ENCODE measurements around the gene ACAP3.

The ACAP3 gene

GRCh38 chr1:1299686-1300351, 7.9 kb downstream of the ACAP3 start:
- DNase-seq (ENCODE audit: low spot score): peak; percentile 46

- DNase-seq (ENCODE audit: low spot score): no peak
These were observed 8.7 kb downstream of the ACAP3 start for GRCh38 chr1:1298861-1299685.

GRCh38 chr1:1297802-1298424, 9.8 kb downstream of the ACAP3 start:
- no peak for DNase-seq (ENCODE audit: low spot score)

GRCh38 chr1:1296070-1297061, 11.4 kb downstream of the ACAP3 start:
- no peak for DNase-seq (ENCODE audit: low spot score)

GRCh38 chr1:1295154-1295923, 12.4 kb downstream of the ACAP3 start:
- DNase-seq (ENCODE audit: low spot score): no peak

GRCh38 chr1:1294250-1294890, 13.4 kb downstream of the ACAP3 start:
- DNase-seq (ENCODE audit: low spot score): no peak

GRCh38 chr1:1293263-1294249, 14.2 kb downstream of the ACAP3 start:
- DNase-seq (ENCODE audit: low spot score): no peak

GRCh38 chr1:1292851-1293250, 14.9 kb downstream of the ACAP3 start:
- DNase-seq (ENCODE audit: low spot score): no peak

GRCh38 chr1:1292442-1292779, 15.3 kb downstream of the ACAP3 start:
- DNase-seq (ENCODE audit: low spot score): no peak

GRCh38 chr1:1291548-1292441, 15.9 kb downstream of the ACAP3 start:
- peak; percentile 78 for DNase-seq (ENCODE audit: low spot score)

GRCh38 chr1:1291023-1291528, 16.7 kb downstream of the ACAP3 start:
- DNase-seq (ENCODE audit: low spot score): no peak

- peak; percentile 73 for DNase-seq (ENCODE audit: low spot score)
These were observed 17.4 kb downstream of the ACAP3 start for GRCh38 chr1:1290238-1290731.

GRCh38 chr1:1287288-1288110, 20.2 kb downstream of the ACAP3 start:
- no peak for DNase-seq (ENCODE audit: low spot score)

GRCh38 chr1:1286313-1287261, 21.1 kb downstream of the ACAP3 start:
- DNase-seq (ENCODE audit: low spot score): no peak

GRCh38 chr1:1285611-1286311, 22.0 kb downstream of the ACAP3 start:
- no peak for DNase-seq (ENCODE audit: low spot score)

All from germinal center (tissue), 1 donor.